Thoracic aorta (tissue), 2 donors: Measurements from ENCODE around the gene MISP. TPM values are rescaled to one million over a fixed set of nuclear protein-coding genes. Genes with fewer than 3 reads are reported as not detected.

Experiments used
- ATAC-seq: fragments of 150-250 bp; one replicate; pipeline ENCODE4 v1.8.0; 2017; ENCODE audit warnings: low read depth; ENCODE audit not compliant: insufficient number of reproducible peaks, low FRiP score
- DNase-seq: peaks from one replicate; pipeline ENCODE4 v3.0.0-alpha.2; 2020; ENCODE audit warnings: low spot score
- H3K27ac ChIP-seq, 2 donors: fragments of 200-600 bp; sonication (generic); 1 replicate in 1 of 2; 2 replicates in 1 of 2; pipeline ENCODE4 v1.5.1; 2016; ENCODE audit warnings: mild to moderate bottlenecking in 2 of 2, moderate library complexity in 2 of 2
- H3K27me3 ChIP-seq: fragments of 200-600 bp; sonication (generic); replicated peaks from 2 replicates; pipeline ENCODE4 v1.6.0; 2016; ENCODE audit warnings: mild to moderate bottlenecking; ENCODE audit not compliant: insufficient read depth
- H3K36me3 ChIP-seq: fragments of 200-600 bp; sonication (generic); one replicate; pipeline ENCODE4 v1.5.1; 2016
- H3K4me1 ChIP-seq, 2 donors: fragments of 200-600 bp; sonication (generic); 1 replicate in 1 of 2; 2 replicates in 1 of 2; pipeline versions ENCODE4 v1.5.1 to v1.6.0; 2016; ENCODE audit warnings: low read depth in 2 of 2, mild to moderate bottlenecking in 1 of 2; ENCODE audit not compliant: control insufficient read depth in 1 of 2
- H3K4me3 ChIP-seq: fragments of 200-600 bp; sonication (generic); 2 replicates; pipeline ENCODE4 v1.5.1; 2016; ENCODE audit warnings: mild to moderate bottlenecking
- H3K9me3 ChIP-seq: fragments of 200-600 bp; sonication (generic); 2 replicates; pipeline ENCODE4 v1.5.1; 2016
- CTCF ChIP-seq: fragments of 200-600 bp; sonication (generic); IDR thresholded peaks from one replicate; pipeline ENCODE4 v1.5.1; 2019; ENCODE audit warnings: antibody characterized with exemption
- total RNA-seq, 2 donors: library from RNA; depleted of rRNA; stranded (reverse); fragments of >200 nt; gene quantifications; one replicate each; pipeline versions ENCODE4 v1.1.0 to v1.2.3, GENCODE V29; 2016

The MISP gene
- total RNA-seq, 2 donors from 2014 or later: 2.2 TPM; not detected in 1

GRCh38 chr19:732148-733069 is 18.5 kb upstream of the MISP start:
- no peaks in the 10 kb centered on the region for H3K27me3 ChIP-seq
- ATAC-seq: no peak
- H3K27ac ChIP-seq: no peak overlapping the region
- DNase-seq: no peak
- TF ChIP-seq CTCF: no peak
- H3K36me3 ChIP-seq: no peaks in the 10 kb centered on the region
- no peaks in the 10 kb centered on the region for H3K4me1 ChIP-seq
- H3K9me3 ChIP-seq: no peaks in the 10 kb centered on the region
- H3K4me3 ChIP-seq: no peak overlapping the region

- no peaks in the 10 kb centered on the region for H3K27me3 ChIP-seq
- H3K4me1 ChIP-seq: no peaks in the 10 kb centered on the region
- no peak overlapping the region for H3K27ac ChIP-seq
- no peak for TF ChIP-seq CTCF
- ATAC-seq (no peak), DNase-seq (no peak)
- H3K36me3 ChIP-seq: no peaks in the 10 kb centered on the region
- no peak overlapping the region for H3K4me3 ChIP-seq
- H3K9me3 ChIP-seq: no peaks in the 10 kb centered on the region
Observed at GRCh38 chr19:734716-735115, 16.2 kb upstream of the MISP start.

GRCh38 chr19:736125-736524 is 14.8 kb upstream of the MISP start:
- TF ChIP-seq CTCF: no peak
- H3K4me1 ChIP-seq: no peaks in the 10 kb centered on the region
- H3K27ac ChIP-seq: no peak overlapping the region
- no peak overlapping the region for H3K4me3 ChIP-seq
- DNase-seq (no peak), ATAC-seq (no peak)
- H3K36me3 ChIP-seq: no peaks in the 10 kb centered on the region
- H3K27me3 ChIP-seq: no peaks in the 10 kb centered on the region
- no peaks in the 10 kb centered on the region for H3K9me3 ChIP-seq

GRCh38 chr19:737591-738093 is 13.3 kb upstream of the MISP start:
- no peak for ATAC-seq
- Histone ChIP-seq H3K9me3 (no peaks in the 10 kb centered on the region), H3K4me1 (no peaks in the 10 kb centered on the region), H3K36me3 (no peaks in the 10 kb centered on the region), H3K4me3 (no peak overlapping the region), H3K27me3 (no peaks in the 10 kb centered on the region), H3K27ac (no peak overlapping the region)
- TF ChIP-seq CTCF: peak; percentile 40
- DNase-seq: no peak

- DNase-seq (no peak), ATAC-seq (no peak)
- TF ChIP-seq CTCF: no peak
- H3K9me3 ChIP-seq: no peaks in the 10 kb centered on the region
- H3K27me3 ChIP-seq: no peaks in the 10 kb centered on the region
- no peak overlapping the region for H3K27ac ChIP-seq
- H3K36me3 ChIP-seq: no peaks in the 10 kb centered on the region
- H3K4me3 ChIP-seq: no peak overlapping the region
- no peaks in the 10 kb centered on the region for H3K4me1 ChIP-seq
Observed at GRCh38 chr19:738509-739128, 12.3 kb upstream of the MISP start.
